Measurements from ENCODE around the gene TNRC18.
A peak's percentile ranks its signal among the peaks of the same experiment; 100 is the strongest.

Gene TNRC18

GRCh38 chr7:5403442-5403841, 20.2 kb downstream of the TNRC18 start:
- DNase-seq = no peak

GRCh38 chr7:5397736-5398135, 25.9 kb downstream of the TNRC18 start:
- DNase-seq = no peak

GRCh38 chr7:5396999-5397663, 26.5 kb downstream of the TNRC18 start:
- DNase-seq = no peak

GRCh38 chr7:5396542-5396941, 27.1 kb downstream of the TNRC18 start:
- no peak for DNase-seq

GRCh38 chr7:5395246-5395645, 28.4 kb downstream of the TNRC18 start:
- no peak for DNase-seq

GRCh38 chr7:5394264-5395105, 29.1 kb downstream of the TNRC18 start:
- no peak for DNase-seq

GRCh38 chr7:5393748-5394147, 29.9 kb downstream of the TNRC18 start:
- DNase-seq = no peak

- no peak for DNase-seq
Measured at GRCh38 chr7:5393328-5393727, 30.3 kb downstream of the TNRC18 start.

GRCh38 chr7:5390918-5391317, 32.7 kb downstream of the TNRC18 start:
- no peak for DNase-seq

GRCh38 chr7:5388905-5389433, 34.7 kb downstream of the TNRC18 start:
- no peak for DNase-seq

GRCh38 chr7:5388273-5388901, 35.2 kb downstream of the TNRC18 start:
- no peak for DNase-seq

GRCh38 chr7:5387711-5388245, 35.9 kb downstream of the TNRC18 start:
- DNase-seq = no peak

GRCh38 chr7:5384618-5385017, 39.0 kb downstream of the TNRC18 start:
- DNase-seq = no peak

- no peak for DNase-seq
Measured at GRCh38 chr7:5383314-5384098, 40.1 kb downstream of the TNRC18 start.

- DNase-seq = peak; percentile 11 to 97 (median 93)
Measured at GRCh38 chr7:5382281-5382892, 41.2 kb downstream of the TNRC18 start.

- DNase-seq = no peak
Measured at GRCh38 chr7:5381071-5381772, 42.4 kb downstream of the TNRC18 start.

GRCh38 chr7:5380350-5381070, 43.1 kb downstream of the TNRC18 start:
- DNase-seq = no peak

- DNase-seq = no peak
Measured at GRCh38 chr7:5379546-5379945, 44.1 kb downstream of the TNRC18 start.

- no peak for DNase-seq
Measured at GRCh38 chr7:5377816-5378215, 45.8 kb downstream of the TNRC18 start.

GRCh38 chr7:5377279-5377678, 46.4 kb downstream of the TNRC18 start:
- DNase-seq = no peak

- DNase-seq = no peak
Measured at GRCh38 chr7:5375925-5376324, 47.7 kb downstream of the TNRC18 start.
